Endometrium (tissue), 2 donors: Measurements from ENCODE around the gene PHGDH.
"Not testable (repeated sequence)": the region's sequence is repeated elsewhere in the genome, so short reads cannot be mapped to it uniquely, and the experiment has no call there.

Source experiments
- FAIRE-seq: peaks from 2 replicates; lab custom pipeline; 2012; peaks lifted over from hg19 to GRCh38; lab: Jason Lieb, UNC
- donor health status: control.
- donor health status: control.

PHGDH gene

GRCh38 chr1:119700326-119700725 is 11.4 kb upstream of the PHGDH start:
- no peak for FAIRE-seq

- FAIRE-seq = no peak
These were observed 10.1 kb upstream of the PHGDH start for GRCh38 chr1:119701659-119702058.

- FAIRE-seq = no peak
These were observed 9.3 kb upstream of the PHGDH start for GRCh38 chr1:119702384-119702783.

GRCh38 chr1:119703666-119704450 is 7.9 kb upstream of the PHGDH start:
- no peak for FAIRE-seq

- FAIRE-seq = not testable (repeated sequence)
These were observed 5.1 kb upstream of the PHGDH start for GRCh38 chr1:119706599-119706998.

- not testable (repeated sequence) for FAIRE-seq
These were observed 354 bp upstream of the PHGDH start for GRCh38 chr1:119711356-119711803.

GRCh38 chr1:119712342-119713038 is 756 bp downstream of the PHGDH start:
- FAIRE-seq = no peak

GRCh38 chr1:119713039-119713748 is 1.5 kb downstream of the PHGDH start:
- FAIRE-seq = no peak

- FAIRE-seq = no peak
These were observed 2.2 kb downstream of the PHGDH start for GRCh38 chr1:119713749-119714456.

- no peak for FAIRE-seq
These were observed 2.8 kb downstream of the PHGDH start for GRCh38 chr1:119714583-119714982.

GRCh38 chr1:119715542-119715941 is 3.8 kb downstream of the PHGDH start:
- FAIRE-seq = no peak

GRCh38 chr1:119718409-119718808 is 6.7 kb downstream of the PHGDH start:
- no peak for FAIRE-seq

- no peak for FAIRE-seq
These were observed 7.2 kb downstream of the PHGDH start for GRCh38 chr1:119718972-119719371.

GRCh38 chr1:119720866-119721440 is 9.2 kb downstream of the PHGDH start:
- no peak for FAIRE-seq

- no peak for FAIRE-seq
These were observed 10.2 kb downstream of the PHGDH start for GRCh38 chr1:119721896-119722295.

- FAIRE-seq = no peak
These were observed 13.0 kb downstream of the PHGDH start for GRCh38 chr1:119724611-119725218.

- FAIRE-seq = no peak
These were observed 13.9 kb downstream of the PHGDH start for GRCh38 chr1:119725626-119726025.

GRCh38 chr1:119727991-119728390 is 16.3 kb downstream of the PHGDH start:
- no peak for FAIRE-seq

- FAIRE-seq = no peak
These were observed 17.3 kb downstream of the PHGDH start for GRCh38 chr1:119729044-119729443.

GRCh38 chr1:119731060-119731459 is 19.3 kb downstream of the PHGDH start:
- FAIRE-seq = no peak

GRCh38 chr1:119731741-119732430 is 20.2 kb downstream of the PHGDH start:
- FAIRE-seq = no peak
